Retinal pigment epithelial cell (primary cell): Measurements from ENCODE around the gene OR1F1.

Experiments used
- DNase-seq: peaks from one replicate; pipeline ENCODE4 v3.0.0-alpha.2; 2010; ENCODE audit warnings: low read depth
- H3K4me3 ChIP-seq: 2 replicates; pipeline ENCODE4 v1.5.1; 2011; ENCODE audit warnings: mild to moderate bottlenecking, low read length, control low read depth, moderate library complexity
- CTCF ChIP-seq: conservative IDR thresholded peaks from 2 replicates; pipeline ENCODE4 v1.5.1; 2011; ENCODE audit warnings: low read depth, low read length, control low read depth, inconsistent platforms

OR1F1 gene

GRCh38 chr16:3170440-3171180 lies 17.4 kb upstream of the OR1F1 start:
- DNase-seq = no peak
- peak overlapping the region; percentile 29 for H3K4me3 ChIP-seq
- no peak for TF ChIP-seq CTCF

- no peak for DNase-seq
- peak overlapping the region; percentile 29 for H3K4me3 ChIP-seq
- TF ChIP-seq CTCF = no peak
Observed at GRCh38 chr16:3171181-3171854, 16.7 kb upstream of the OR1F1 start.

- no peak for DNase-seq
- TF ChIP-seq CTCF = no peak
- peak overlapping the region; percentile 11 for H3K4me3 ChIP-seq
Observed at GRCh38 chr16:3171855-3172593, 16.0 kb upstream of the OR1F1 start.

GRCh38 chr16:3173892-3174617 lies 13.9 kb upstream of the OR1F1 start:
- no peak for DNase-seq
- peak; percentile 51 for TF ChIP-seq CTCF
- peak overlapping the region; percentile 17 for H3K4me3 ChIP-seq

- DNase-seq = no peak
- no peak overlapping the region for H3K4me3 ChIP-seq
- no peak for TF ChIP-seq CTCF
Observed at GRCh38 chr16:3174618-3175148, 13.3 kb upstream of the OR1F1 start.

- peak overlapping the region; percentile 27 for H3K4me3 ChIP-seq
- DNase-seq = no peak
- no peak for TF ChIP-seq CTCF
Observed at GRCh38 chr16:3175157-3176093, 12.6 kb upstream of the OR1F1 start.
